ENCODE measurements around the gene MYO1G.
A peak's percentile ranks its signal among the peaks of the same experiment; 100 is the strongest.
"Not testable (repeated sequence)": the region's sequence is repeated elsewhere in the genome, so short reads cannot be mapped to it uniquely, and the experiment has no call there.

MYO1G gene

DNA sequence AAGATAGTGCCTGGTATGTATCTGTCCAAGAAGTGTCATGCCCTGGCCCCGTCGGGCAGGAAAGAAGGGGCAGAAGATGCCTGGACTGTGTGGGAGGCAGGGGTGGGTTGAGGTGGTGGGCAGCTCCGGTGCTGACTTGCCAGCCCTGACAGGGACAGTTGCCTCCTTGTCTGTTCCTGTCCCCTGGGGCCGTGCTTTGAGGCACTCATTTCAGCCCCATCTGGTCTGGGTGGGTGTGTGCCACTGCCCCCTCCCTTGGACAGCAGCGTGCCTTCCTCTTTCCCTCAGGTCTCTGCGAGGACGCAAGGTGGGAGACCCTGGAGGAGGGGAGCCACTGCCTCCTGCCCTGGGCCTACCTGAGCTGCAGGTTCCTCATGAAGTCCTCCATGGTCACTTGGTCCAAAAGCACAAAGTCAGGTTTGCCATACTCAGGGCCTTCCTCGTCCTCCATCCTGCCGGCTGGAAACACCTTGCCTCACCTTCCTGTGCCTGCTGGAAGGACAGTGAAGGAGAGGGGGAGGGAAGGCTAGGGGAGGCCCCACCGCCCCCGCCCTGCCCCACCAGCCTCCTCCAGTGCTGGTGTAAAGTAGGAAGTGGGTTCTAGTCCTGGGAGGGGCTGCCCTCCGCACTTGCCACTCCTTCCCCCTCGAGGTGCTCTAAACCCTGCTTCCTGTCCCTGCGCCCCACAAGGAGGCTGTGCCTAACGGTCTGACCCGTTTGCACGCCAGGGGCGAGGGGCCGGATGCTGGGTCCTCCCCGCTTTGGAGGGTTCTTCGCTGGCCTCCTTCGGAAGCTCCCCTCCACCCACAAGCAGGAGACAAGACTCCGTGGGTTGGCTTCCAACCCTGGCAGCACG, at the start of gene MYO1G:
Gene MYO1G (minus strand): TSS at position 505 of the 856 bp plus-strand sequence. CDS start 54 bp downstream, at position 451.
- DNase-seq, result peak; percentile 26 to 74 (median 48)

DNA sequence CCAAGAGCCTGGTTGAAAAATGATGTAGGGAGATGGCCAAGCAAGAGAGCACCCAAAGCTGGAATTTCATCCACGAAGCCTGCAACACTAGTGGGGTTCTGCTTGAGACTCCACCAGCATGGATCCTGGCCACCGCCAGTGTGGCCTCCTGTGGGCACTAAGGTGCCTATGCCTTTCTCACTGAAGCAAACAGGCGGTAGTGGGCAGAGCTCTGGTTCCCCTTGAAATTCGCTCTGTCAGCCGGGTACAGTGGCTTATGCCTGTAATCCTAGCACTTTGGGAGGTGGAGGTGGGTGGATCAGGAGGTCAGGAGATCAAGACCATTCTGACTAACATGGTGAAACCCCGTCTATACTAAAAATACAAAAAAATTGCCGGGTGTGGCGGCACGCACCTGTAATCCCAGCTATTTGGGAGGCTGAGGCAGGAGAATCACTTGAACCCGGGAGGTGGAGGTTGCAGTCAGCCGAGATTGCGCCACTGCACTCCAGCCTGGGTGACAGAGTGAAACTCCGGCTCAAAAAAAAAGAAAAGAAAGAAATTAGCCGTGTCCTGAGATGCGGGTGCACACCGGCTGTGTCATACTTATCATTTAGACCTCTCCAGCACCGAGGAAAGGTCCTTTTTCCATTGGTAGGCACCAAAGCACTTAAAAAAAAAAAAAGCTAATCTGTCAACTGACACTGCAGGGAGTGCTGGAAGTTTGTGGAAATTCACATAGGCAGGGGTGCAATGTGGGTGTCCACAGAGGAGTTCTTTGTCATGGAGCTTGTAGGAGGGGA, 49.5 kb upstream of the MYO1G start:
- DNase-seq, result no peak

DNA sequence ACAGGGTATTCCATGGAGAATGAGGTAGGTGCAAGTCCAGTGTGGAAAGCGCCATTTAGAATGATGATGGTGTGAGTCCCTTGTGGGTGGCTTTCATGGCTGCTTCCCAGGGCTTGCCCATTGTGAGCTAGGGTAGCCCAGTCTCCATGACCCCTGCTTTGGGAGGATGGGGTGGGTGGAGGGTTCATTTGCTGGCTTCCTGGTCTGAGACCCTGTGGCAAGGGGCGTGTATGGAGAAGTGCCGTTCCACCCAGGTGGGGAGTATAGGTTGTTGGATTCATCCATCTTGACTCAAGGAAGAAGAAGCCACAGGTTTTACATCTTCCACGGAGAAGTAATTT, 48.9 kb upstream of the MYO1G start:
- DNase-seq, result no peak

DNA sequence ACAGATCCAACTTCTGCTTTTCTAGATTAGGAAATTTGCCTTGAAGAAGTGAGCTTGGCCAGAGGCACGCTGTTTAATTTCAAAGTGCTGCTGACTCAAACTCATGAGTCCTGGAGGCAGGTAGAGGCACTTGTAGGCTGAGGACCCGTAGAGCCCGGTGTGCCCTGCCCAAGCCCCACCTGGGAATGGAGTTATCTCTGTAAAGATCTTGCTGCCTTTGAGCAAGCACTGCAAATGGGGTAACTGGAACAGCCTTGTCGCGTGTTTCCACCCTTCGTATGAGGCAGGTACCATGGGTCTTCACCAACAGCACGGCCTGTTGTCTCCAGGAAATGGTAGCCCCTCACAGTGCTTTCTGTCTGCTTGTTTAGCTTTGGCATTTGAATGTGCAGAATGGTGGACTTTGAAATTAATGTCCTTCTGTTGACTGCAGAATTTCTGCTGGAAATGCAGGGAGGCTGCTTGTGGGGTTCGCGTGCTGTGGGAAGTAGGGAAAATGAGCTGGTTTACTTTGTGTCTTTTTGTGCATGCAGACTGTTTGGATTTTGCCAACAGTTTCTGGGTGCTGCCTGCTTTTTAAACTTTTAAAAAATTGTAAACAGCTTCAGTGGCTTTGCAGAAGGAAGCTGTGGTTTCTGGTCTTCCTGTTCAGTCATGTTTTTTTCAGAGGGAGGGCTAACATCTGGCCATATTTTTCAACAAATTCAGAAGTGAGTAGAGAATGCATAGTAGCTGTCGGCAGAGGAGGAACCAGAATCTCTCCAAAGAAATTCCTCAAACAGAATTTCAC, 48.4 kb upstream of the MYO1G start:
- peak in 1 of 4 experiments; percentile 10 for DNase-seq

DNA sequence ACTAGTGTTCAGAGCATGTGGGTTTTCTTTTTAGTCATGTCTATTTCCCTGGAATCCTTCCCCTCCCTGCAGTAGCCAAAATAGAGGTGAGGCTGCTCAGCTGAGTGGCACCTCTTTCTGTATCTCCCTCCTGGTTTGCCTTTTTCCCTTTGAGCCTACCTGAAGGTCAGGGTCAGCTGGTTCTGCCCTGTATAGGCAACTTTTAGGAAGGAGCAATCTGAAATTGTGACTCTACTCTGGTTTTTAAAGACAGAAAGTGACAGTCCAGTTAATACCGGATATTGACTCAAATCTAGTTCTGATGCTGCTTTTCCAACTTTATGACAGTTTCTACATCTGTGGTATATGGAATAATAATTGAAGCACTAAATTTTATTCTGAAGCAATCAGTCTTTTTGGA, 47.2 kb upstream of the MYO1G start:
- DNase-seq, result no peak

DNA sequence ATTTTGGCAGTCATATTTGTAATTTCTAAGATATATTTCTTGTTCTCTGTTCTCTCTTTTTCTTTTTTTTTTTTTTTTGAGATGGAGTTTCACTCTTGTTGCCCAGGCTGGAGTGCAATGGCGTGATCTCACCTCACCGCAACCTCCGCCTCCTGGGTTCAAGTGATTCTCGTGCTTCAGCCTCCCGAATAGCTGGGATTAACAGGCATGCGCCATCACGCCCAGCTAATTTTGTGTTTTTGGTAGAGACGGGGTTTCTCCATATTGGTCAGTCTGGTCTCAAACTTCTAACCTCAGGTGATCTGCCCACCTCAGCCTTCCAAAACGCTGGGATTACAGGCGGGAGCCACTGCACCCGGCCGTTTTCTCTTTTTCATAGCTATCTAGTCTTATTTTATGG, 46.7 kb upstream of the MYO1G start:
- not testable (repeated sequence) for DNase-seq

DNA sequence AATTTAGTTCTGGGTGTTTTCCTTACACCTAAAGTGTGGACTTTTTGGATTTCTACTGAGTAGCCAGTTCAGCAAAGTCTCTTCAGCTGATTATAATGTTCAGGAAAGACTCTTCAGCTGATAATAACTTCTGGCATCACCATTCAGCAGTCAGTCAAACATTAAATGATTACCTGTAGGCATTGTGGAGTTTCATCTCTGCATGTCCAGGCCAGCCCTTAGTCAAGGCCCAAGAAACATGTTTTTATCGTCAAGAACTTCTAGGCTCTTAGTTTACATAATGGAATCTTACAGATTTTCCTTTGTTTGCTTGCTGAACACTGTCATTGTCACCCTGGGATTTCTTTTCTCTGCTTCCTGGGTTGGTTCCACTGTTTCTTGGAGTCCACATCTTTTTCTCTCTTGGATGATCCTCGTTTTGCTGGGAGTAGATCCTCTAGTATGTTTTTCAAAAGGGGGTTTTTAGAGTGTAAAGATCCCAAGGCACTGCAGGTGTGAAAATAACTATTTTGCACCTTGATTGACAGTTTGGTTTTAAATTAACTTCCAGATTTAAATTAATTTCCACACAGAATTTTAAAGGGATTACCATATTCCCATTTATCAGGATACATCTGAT, 45.4 kb upstream of the MYO1G start:
- no peak for DNase-seq

DNA sequence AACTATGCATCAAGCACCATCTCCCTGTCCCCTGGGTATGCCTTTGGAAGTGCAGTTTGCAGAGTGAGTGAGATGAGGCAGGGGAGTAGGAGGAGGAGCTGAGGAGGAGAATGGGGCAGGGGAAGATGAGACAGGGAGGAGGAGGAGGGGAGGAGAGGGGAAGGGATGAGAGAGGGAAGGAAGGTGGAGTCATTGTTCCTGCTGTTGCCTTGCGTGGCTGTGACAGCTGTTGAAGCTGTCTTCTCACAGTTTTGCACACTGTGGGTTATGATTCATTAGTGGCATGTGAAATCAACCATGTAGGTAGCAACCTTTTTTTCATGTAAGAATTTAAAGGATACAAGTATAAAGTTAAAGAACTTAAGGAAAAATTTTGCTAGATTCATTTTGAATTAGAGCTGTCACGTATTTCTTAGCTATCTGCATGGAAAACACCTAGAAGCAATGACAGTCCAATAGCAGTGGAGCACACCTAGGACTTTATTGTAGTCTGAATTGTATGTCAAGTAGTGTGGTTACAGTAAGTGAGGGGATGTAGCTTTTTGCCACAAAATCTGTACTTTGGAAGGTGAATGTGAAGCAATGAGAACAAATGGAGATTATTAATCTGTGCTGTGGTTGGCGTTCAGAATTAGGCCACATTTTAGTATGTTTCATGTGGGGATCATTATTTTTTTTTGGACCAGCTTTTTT, 42.9 kb upstream of the MYO1G start:
- no peak for DNase-seq

DNA sequence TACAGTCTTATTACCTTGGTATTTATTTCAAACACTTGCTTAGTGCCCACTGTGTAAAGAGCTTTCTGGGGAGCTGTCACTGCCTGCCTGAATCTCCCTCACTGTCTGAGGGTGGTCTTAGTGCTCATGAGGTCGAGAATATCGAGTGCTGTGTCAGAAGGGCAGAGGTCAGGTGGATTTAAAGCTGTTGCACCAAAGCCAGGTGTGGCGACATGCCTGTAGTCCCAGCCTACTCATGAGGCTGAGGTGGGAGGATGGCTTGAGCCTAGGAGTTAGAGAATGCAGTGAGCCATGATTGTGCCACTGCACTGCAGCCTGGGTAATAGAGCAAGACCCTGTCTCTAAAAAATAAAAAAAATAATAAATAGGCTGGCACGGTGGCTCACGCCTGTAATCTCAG, 42.1 kb upstream of the MYO1G start:
- DNase-seq, result no peak

DNA sequence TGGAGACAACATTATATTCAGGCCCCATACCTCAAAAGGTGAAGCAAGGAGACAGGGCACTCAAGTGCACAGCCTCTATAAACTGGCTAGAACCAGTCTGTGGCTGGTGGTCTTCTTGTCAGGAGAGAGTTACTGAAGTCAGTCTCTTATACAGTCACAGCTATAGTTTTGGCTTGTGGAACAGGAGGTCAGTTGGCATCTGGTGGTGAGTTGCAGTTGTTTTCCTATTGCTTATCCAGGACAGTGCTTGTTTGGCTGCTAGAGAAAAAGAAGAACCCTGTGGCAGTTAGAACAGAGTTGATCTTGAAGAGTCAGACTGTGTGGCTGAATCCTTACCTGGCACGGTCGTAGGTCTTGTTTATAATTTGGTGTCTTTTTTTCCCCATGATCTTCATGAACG, 38.4 kb upstream of the MYO1G start:
- DNase-seq, result no peak

DNA sequence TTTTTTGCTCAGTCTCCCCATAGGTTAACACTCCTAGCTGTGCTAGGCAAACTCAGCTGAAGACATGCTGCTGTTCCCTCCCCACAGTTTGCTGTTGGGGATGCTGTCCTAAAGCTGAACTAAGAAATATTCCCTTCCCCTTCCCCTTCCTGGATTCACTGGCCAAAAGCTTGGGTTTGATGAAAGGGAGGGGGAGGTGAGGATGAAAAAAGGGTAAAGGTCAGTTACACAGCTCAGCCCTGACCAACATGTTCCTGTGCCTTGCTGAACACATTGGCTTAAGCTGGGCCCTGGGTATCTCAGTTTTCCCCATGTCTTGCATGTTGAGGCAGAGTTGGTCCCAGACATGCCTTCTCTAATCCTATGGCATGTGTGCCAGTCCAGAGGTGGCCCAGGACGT, 36.5 kb upstream of the MYO1G start:
- DNase-seq, result no peak

DNA sequence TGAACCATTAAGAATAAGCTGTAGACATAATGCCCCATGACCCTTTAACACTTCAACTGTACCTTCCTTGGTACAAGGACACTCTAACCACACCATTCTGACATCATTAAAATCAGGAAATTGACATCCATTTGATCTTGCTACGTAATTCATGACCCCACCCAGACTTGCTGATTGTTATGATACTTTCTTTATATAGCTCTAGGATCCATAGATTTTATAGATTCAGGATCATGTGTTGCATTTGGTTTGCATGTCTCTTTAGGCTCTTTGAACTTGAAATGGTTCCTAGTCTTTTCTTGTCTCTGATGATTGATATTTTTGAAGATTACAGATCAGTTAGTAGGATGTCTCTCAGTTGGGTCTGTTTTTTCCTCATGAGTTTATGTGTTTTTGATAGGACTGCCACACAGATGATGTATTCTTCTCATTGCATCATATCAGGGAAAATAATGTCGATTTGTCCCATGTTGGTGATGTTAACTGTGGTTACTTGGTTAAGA, 34.7 kb upstream of the MYO1G start:
- DNase-seq, result no peak

DNA sequence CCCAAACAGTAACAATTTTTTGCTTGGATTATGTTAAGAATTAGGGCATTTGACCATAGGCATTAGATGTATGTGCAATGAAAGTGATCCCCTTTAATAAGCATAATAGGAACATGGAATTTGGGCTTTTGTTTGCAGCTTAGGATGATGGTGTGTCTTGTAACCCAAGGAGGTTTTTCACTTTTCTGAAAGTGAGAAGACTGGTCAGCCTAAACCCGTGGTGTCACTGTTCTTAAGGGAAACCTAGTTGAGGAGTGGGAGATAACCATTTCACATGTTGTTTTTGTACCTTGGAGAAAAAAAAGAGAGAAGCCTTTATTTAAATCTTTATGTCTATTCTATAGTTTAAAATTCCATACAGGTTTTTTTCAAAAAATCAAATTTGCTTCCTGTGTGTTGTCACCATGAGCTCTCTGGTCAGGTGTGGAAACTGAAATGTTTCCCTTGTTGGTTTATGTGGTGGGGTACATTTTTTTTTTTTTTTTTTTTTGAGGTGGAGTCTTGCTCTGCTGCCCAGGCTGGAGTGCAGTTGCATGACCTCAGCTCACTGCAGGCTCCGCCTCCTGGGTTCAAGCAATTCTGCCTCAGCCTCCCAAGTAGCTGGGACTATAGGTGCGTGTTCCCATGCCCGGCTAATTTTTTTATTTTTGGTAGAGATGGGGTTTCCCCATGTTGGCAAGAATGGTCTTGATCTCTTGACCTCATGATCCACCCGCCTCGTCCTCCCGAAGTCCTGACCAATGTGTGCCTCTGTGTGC, 28.9 kb upstream of the MYO1G start:
- no peak for DNase-seq

DNA sequence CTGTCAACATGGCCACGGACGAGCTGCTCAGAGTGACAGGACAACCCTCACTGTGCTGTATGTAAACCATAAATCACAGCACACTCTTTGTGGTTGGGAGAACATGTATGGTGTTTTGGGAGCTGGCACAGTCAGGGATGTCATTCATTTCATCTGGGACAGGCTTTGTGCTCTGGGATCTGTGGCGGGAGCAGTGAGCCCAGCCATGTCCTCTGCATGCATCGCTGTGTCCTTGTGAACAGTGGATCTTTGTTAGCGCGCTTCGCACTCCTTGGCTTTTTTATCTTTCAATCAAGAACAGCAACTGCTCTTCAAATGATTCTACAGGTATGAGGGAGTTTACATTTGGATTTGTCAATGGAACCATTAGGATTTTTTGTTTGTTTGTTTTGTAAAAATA, 28.3 kb upstream of the MYO1G start:
- no peak for DNase-seq

DNA sequence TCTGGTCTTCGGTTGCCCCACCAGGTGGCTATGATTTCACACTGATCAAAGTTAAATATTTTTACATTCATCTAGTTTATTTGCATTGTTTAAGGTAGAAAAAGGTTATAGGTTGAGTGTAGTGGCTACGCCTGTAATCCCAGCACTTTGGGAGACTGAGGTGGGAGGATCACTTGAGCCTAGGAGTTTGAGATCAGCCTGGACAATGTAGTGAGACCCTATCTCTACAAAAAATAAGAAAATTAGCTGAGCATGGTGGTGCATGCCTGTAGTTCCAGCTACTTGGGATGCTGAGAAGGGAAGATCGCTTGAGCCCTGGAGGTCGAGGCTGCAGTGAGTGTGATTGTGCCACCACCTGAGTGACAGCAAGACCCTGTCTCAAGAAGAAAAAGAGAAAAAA, 25.0 kb upstream of the MYO1G start:
- no peak for DNase-seq

DNA sequence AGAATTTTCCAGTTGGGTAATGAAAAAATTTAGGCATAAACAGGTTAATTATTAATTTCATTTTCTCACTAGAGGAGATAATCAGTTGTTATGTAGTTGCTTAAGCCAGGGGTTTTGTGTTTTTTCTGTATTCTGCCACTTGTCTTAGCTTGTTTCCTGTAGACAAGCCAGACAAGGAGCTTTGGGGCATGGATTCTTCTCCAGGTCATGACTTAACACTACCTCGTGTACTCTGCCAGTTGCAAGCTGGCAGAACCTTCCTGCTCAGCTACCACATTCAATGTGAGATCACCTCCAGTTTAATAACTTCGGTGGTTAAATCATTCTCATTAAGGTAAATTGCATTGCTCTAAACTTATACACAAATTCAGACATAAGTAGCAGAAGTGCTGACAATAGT, 23.0 kb upstream of the MYO1G start:
- no peak for DNase-seq

DNA sequence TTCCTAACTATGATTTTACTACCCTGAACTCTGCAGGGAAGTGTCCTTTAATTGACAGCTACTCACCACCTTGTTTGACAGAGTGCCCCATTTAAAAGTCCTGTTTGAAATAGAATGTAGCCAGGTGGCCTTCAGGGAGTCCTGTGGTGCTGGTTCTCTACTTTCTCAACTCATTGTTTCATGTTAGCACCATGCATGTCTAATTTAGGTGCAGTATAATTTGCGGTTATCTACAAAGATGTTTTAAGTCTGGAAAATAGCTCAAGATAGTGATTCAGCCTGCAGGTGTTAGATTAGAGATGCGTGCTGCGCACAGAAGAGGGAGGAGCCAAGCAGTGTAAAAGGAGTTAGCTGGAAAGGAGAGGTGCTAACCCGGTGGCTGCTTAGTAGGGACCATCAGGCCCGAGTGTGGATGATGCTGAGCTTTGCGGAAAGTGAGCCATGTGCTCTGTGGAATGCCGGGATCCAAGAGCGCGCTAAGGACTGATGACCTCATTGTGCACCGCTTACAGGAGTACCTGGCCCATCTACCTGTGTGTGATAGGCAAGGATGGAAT, 22.4 kb upstream of the MYO1G start:
- peak in 1 of 4 experiments; percentile 47 for DNase-seq

DNA sequence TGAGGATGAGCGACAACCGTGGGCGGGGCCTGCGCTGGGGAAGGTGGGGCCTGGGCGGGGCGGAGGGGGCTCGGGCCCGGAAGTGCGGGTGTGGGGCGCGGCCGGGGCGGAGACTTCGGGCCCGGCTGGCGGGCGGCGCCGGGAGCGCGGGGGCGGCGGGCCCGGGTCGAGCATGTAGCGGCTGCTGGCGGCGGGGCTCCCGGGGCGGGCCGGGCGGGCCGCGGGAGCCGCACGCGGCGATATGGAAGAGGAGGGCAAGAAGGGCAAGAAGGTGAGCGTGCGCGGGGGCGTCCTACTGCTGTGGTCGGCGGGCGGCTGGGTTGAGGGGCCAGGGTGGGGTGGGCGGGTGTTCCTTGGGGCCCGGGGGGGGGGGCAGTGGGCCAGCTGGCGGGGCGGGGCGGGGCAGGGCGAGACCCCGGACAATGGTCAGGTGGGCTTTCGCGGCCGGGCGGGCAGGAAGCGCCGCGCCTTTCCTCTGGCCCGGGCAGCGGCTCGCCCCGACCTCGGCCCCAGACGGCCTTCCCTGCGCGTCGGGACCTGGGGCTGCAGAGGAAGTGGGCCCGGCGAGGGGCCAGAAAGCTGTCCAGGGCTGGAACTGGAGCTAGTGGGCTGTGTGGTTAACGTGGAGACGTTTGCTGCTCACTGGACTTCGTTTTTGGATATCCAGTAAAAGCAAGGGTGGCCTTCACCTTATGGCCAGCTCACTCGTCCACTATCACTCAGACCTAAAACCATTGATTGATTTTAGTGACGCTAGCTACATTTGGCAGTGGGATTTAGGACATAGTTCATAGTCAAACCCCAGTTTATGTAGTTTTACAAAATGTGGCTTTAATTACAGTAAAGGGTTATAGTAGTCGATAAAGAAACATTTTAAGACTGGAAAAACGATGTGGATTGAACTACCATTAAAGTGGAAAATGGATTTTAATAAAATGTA, 21.5 kb upstream of the MYO1G start, which contains the start of gene CCM2:
Gene CCM2 (plus strand): TSS at position 109 of the 940 bp plus-strand sequence. CDS start 133 bp downstream, at position 242.
- no peak for DNase-seq

DNA sequence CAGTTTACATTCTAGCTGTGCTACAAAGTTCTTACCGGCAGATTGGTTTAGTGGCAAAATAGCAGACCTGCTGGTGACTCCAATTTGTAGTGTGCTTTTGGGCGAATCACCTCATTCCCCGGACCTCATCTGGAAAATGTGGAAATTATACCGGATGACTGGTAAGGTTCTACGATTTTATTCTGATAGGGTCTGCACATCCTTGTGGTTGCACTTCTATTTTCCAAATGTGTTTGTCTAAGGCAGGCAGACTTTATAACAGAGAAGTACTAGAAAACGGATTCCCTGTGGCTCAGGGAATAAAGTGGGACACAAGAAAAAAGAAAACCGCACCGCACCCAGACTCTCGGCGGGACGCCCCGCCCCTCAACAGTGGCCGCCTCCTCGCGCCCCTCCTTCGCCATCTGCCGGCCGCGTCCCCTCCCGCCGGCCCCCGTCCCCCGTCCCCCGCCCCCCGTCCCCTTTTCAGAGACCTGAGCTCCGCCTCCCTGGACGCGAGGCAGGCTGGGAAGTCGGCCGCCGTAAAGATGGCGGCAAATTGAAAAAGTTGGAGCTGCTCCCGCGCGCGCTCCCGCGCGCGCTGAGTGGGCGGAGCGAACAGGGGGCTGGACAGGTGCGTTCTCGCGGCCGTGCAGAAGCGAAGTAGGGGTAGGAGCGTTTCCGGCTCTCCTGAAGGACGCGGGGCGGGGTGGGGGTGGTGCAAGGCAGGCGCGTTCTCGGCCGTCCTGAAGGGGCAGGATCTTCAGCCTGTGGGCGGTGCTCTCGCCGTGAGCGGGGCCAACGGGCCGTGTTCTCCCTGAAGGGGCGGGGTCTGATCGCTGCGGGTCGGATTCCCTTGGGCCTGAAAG, 20.7 kb upstream of the MYO1G start:
- peak; percentile 94 to 98 (median 97) for DNase-seq
